NCI-H1694 treated with DMSO at 0.1 percent for 48 hours (cell line): ENCODE data around the gene MAGEB4.

Experiments
- DNase-seq: peaks from one replicate; lab custom pipeline; 2025; lab: John Stamatoyannopoulos, UW

The MAGEB4 gene

DNA sequence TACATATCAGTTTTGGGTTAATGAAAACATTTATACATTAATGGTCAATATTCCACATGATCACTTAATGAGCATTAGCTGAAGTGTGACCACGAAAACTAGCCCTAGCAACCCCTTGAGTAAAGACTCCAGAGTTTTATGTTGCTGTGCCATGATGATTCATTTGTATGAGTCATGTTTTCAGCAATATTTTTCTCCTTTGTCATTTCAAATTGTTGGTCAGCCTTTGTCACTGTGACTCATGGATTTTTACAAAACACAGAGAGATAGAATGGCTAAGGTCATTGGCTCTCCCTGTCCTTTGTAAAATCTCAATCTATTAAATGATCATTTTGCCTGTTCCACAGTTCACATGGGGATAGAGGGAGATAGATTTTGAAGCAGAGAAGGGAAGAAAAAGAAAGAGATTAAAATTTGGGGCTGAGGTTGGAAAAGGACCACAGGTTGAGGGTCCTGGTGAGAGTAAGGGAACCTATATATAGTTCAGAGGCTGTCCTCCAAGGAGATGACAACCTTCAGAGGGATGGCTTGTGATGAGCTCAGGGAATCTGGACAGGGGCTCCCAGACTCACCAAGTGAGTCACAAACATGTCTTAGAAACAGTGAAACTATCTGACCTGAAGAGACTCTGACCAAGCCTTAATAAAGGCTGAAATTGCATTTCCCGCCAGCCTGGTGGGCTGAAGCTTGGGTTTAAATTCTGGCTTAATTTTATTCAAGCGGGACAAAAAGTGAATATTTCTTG lies 41.8 kb downstream of the MAGEB4 start:
- no peak for DNase-seq
